ENCODE data around the gene HMGN2. TPM values are rescaled to one million over a fixed set of nuclear protein-coding genes. Genes with fewer than 3 reads are reported as not detected.

Gene HMGN2
- total and polyA plus RNA-seq, 2 experiments from 2014 or later = 330 to 1,122 TPM

- no peak for TF ChIP-seq ZNF462 (CRISPR knock-in tag; IDR thresholded peaks at IDR 0.05)
- no peak for TF ChIP-seq STAT1 (IDR thresholded peaks at IDR 0.05; ENCODE audit: unreplicated experiment)
- TF ChIP-seq NANOG (IDR thresholded peaks at IDR 0.05; ENCODE audit: borderline replicate concordance) = no peak
- TF ChIP-seq ZNF331 (CRISPR knock-in tag; IDR thresholded peaks at IDR 0.05; ENCODE audit: low read depth) = no peak
- no peak for TF ChIP-seq EZH2phosphoT487 (IDR thresholded peaks at IDR 0.05; ENCODE audit: unreplicated experiment)
Measured at GRCh38 chr1:26518355-26518754, 46.1 kb downstream of the HMGN2 start (continued).

GRCh38 chr1:26520339-26520738, 48.1 kb downstream of the HMGN2 start:
- H3K4me2 ChIP-seq = no peak overlapping the region
- H3K27ac Mint-ChIP-seq = no peak overlapping the region
- no peak for DNase-seq (ENCODE audit: low spot score)
- no peaks in the 10 kb centered on the region for H3K27me3 ChIP-seq (ENCODE audit: insufficient read depth)
- no peaks in the 10 kb centered on the region for H3K9me2 ChIP-seq (ENCODE audit: insufficient read depth)
- H3K27me3 Mint-ChIP-seq (ENCODE audit: insufficient read depth, low read depth, poor library complexity) = peaks cover 11% of the 10 kb centered on the region
- H3K36me3 Mint-ChIP-seq (ENCODE audit: low read depth) = no peaks in the 10 kb centered on the region
- no peaks in the 10 kb centered on the region for H4K20me1 ChIP-seq (replicated peaks; ENCODE audit: insufficient read depth)
- no peak overlapping the region for H2AFZ ChIP-seq
- no peak for ATAC-seq
- H3K36me3 ChIP-seq (ENCODE audit: insufficient read depth) = no peaks in the 10 kb centered on the region
- no peak overlapping the region for H3K4me3 Mint-ChIP-seq
- H3K4me3 ChIP-seq = no peak overlapping the region
- H3K4me1 ChIP-seq (ENCODE audit: insufficient read depth) = peaks cover 8% of the 10 kb centered on the region
- H3F3A ChIP-seq (replicated peaks; ENCODE audit: low read depth) = no peaks in the 10 kb centered on the region
- no peak overlapping the region for H3K27ac ChIP-seq (ENCODE audit: low read depth)
- no peaks in the 10 kb centered on the region for H3K79me2 ChIP-seq (replicated peaks; ENCODE audit: insufficient read depth)
- H3K4me1 Mint-ChIP-seq = peaks cover 9% of the 10 kb centered on the region
- TF ChIP-seq CREB1 (CRISPR knock-in tag; IDR thresholded peaks at IDR 0.05; ENCODE audit: low read depth) (no peak), ZNF331 (CRISPR knock-in tag; IDR thresholded peaks at IDR 0.05; ENCODE audit: low read depth) (no peak)
- H3K9me3 Mint-ChIP-seq = no peaks in the 10 kb centered on the region; the same call in 2 of the 3 replicates
